Iris pigment epithelial cell (primary cell): ENCODE data around the gene LPP.
"Not testable (repeated sequence)": the region's sequence is repeated elsewhere in the genome, so short reads cannot be mapped to it uniquely, and the experiment has no call there.

ENCODE experiments used
- DNase-seq: peaks from one replicate; pipeline ENCODE4 v3.0.0-alpha.2; 2011; ENCODE audit warnings: low read depth

LPP gene

GRCh38 chr3:188635258-188636042 is 481.5 kb downstream of the LPP start:
- DNase-seq, result peak; percentile 75

- not testable (repeated sequence) for DNase-seq
These were observed 482.3 kb downstream of the LPP start for GRCh38 chr3:188636292-188636691.

GRCh38 chr3:188641076-188641475 is 487.1 kb downstream of the LPP start:
- no peak for DNase-seq

GRCh38 chr3:188643736-188644135 is 489.8 kb downstream of the LPP start:
- DNase-seq, result no peak

- peak; percentile 39 for DNase-seq
These were observed 492.6 kb downstream of the LPP start for GRCh38 chr3:188646592-188646991.

GRCh38 chr3:188647237-188647636 is 493.3 kb downstream of the LPP start:
- DNase-seq, result no peak

- peak; percentile 65 for DNase-seq
These were observed 495.6 kb downstream of the LPP start for GRCh38 chr3:188649521-188649920.

- peak; percentile 61 for DNase-seq
These were observed 502.4 kb downstream of the LPP start for GRCh38 chr3:188656196-188656982.

GRCh38 chr3:188658606-188659005 is 504.6 kb downstream of the LPP start:
- no peak for DNase-seq

- no peak for DNase-seq
These were observed 505.6 kb downstream of the LPP start for GRCh38 chr3:188659449-188660090.

GRCh38 chr3:188660415-188660814 is 506.5 kb downstream of the LPP start:
- no peak for DNase-seq

- no peak for DNase-seq
These were observed 507.8 kb downstream of the LPP start for GRCh38 chr3:188661806-188662205.

- DNase-seq, result no peak
These were observed 508.3 kb downstream of the LPP start for GRCh38 chr3:188662214-188662613.

- DNase-seq, result no peak
These were observed 508.8 kb downstream of the LPP start for GRCh38 chr3:188662795-188663194.

GRCh38 chr3:188663839-188664238 is 509.9 kb downstream of the LPP start:
- DNase-seq, result no peak

- no peak for DNase-seq
These were observed 510.8 kb downstream of the LPP start for GRCh38 chr3:188664795-188665194.

GRCh38 chr3:188667926-188668325 is 514.0 kb downstream of the LPP start:
- DNase-seq, result no peak

GRCh38 chr3:188670446-188670845 is 516.5 kb downstream of the LPP start:
- no peak for DNase-seq

- peak; percentile 32 for DNase-seq
These were observed 518.0 kb downstream of the LPP start for GRCh38 chr3:188671971-188672370.

GRCh38 chr3:188672840-188673239 is 518.9 kb downstream of the LPP start:
- DNase-seq, result no peak

GRCh38 chr3:188673646-188674186 is 519.8 kb downstream of the LPP start:
- DNase-seq, result peak; percentile 95

- DNase-seq, result no peak
These were observed 520.6 kb downstream of the LPP start for GRCh38 chr3:188674595-188674994.

- no peak for DNase-seq
These were observed 523.4 kb downstream of the LPP start for GRCh38 chr3:188677344-188677743.
